ENCODE results near the gene USH1C. TPM values are rescaled to one million over a fixed set of nuclear protein-coding genes. Genes with fewer than 3 reads are reported as not detected.

Gene USH1C
- total RNA-seq, 1 donor from 2014 or later, result 0.24 TPM

DNA sequence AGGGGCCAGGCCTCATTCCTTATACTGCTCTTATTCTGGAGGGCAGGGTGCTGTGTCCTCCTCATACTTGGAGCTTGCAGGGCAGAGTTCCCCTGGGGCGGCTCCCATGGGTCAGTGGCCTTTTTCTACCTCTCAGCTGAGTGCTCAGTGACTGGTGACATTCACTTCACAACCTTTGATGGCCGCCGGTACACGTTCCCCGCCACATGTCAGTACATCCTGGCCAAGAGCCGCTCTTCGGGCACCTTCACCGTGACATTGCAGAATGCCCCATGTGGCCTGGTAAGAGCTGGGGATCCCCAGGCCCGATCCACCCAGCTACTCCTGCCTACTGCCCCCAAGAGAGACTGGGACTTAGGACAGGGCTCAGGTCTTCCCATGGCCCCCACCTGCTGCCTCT, 17.3 kb upstream of the USH1C start:
- Histone ChIP-seq H3K9ac (no peak overlapping the region), H3K4me1 (no peaks in the 10 kb centered on the region), H3K9me3 (ENCODE audit: low read depth) (no peaks in the 10 kb centered on the region), H2AFZ (replicated peaks) (no peak overlapping the region), H3K27me3 (no peaks in the 10 kb centered on the region), H3K4me2 (no peak overlapping the region), H3K79me2 (ENCODE audit: low read depth) (no peaks in the 10 kb centered on the region), H3K4me3 (no peak overlapping the region), H3F3A (ENCODE audit: low read depth) (no peaks in the 10 kb centered on the region), H3K27ac (no peak overlapping the region), H3K36me3 (no peaks in the 10 kb centered on the region), H4K20me1 (ENCODE audit: low read depth) (no peaks in the 10 kb centered on the region)
- Mint-ChIP-seq H3K27ac (no peak overlapping the region), H3K4me3 (no peak overlapping the region), H3K36me3 (no peaks in the 10 kb centered on the region), H3K27me3 (ENCODE audit: insufficient read depth, low read depth) (peaks cover 11% of the 10 kb centered on the region), H3K4me1 (no peaks in the 10 kb centered on the region), H3K9me3 (no peaks in the 10 kb centered on the region)
- TF ChIP-seq EZH2phosphoT487 (IDR thresholded peaks at IDR 0.05) (no peak), EZH2 (IDR thresholded peaks at IDR 0.05) (no peak)
- DNase-seq (ENCODE audit: low spot score), result no peak

DNA sequence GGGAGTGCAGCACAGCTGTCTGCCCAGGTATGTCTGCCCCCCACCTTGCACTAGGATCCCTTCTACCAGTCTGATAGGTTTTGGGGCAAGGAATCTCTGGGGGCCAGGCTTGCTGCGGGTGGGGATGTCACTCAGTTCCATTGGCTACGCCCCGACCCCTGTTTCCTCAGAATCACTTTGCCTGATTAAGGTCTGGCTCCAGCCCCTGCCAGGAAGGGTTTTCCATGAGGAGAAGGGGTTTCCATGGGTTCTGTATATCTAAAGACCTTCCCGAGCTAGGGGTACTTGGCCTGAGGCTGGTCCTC, 16.8 kb upstream of the USH1C start:
- H3K4me1 ChIP-seq, result no peaks in the 10 kb centered on the region
- no peak for TF ChIP-seq EZH2phosphoT487 (IDR thresholded peaks at IDR 0.05)
- no peak for TF ChIP-seq EZH2 (IDR thresholded peaks at IDR 0.05)
- TF ChIP-seq, protein P1, sequence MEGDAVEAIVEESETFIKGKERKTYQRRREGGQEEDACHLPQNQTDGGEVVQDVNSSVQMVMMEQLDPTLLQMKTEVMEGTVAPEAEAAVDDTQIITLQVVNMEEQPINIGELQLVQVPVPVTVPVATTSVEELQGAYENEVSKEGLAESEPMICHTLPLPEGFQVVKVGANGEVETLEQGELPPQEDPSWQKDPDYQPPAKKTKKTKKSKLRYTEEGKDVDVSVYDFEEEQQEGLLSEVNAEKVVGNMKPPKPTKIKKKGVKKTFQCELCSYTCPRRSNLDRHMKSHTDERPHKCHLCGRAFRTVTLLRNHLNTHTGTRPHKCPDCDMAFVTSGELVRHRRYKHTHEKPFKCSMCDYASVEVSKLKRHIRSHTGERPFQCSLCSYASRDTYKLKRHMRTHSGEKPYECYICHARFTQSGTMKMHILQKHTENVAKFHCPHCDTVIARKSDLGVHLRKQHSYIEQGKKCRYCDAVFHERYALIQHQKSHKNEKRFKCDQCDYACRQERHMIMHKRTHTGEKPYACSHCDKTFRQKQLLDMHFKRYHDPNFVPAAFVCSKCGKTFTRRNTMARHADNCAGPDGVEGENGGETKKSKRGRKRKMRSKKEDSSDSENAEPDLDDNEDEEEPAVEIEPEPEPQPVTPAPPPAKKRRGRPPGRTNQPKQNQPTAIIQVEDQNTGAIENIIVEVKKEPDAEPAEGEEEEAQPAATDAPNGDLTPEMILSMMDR (IDR thresholded peaks at IDR 0.05), result no peak
- no peak overlapping the region for H3K9ac ChIP-seq
- Mint-ChIP-seq H3K4me1 (no peaks in the 10 kb centered on the region), H3K9me3 (no peaks in the 10 kb centered on the region), H3K27ac (no peak overlapping the region), H3K27me3 (ENCODE audit: insufficient read depth, low read depth) (peaks cover 14% of the 10 kb centered on the region), H3K36me3 (no peaks in the 10 kb centered on the region), H3K4me3 (no peak overlapping the region)
- no peak overlapping the region for H3K27ac ChIP-seq
- H3K4me3 ChIP-seq, result no peak overlapping the region
- no peaks in the 10 kb centered on the region for H3F3A ChIP-seq (ENCODE audit: low read depth)
- H2AFZ ChIP-seq (replicated peaks), result no peak overlapping the region
- H3K27me3 ChIP-seq, result no peaks in the 10 kb centered on the region
- no peaks in the 10 kb centered on the region for H3K9me3 ChIP-seq (ENCODE audit: low read depth)
- H3K79me2 ChIP-seq (ENCODE audit: low read depth), result no peaks in the 10 kb centered on the region
- no peaks in the 10 kb centered on the region for H4K20me1 ChIP-seq (ENCODE audit: low read depth)
- no peaks in the 10 kb centered on the region for H3K36me3 ChIP-seq
- no peak for DNase-seq (ENCODE audit: low spot score)
- no peak overlapping the region for H3K4me2 ChIP-seq

DNA sequence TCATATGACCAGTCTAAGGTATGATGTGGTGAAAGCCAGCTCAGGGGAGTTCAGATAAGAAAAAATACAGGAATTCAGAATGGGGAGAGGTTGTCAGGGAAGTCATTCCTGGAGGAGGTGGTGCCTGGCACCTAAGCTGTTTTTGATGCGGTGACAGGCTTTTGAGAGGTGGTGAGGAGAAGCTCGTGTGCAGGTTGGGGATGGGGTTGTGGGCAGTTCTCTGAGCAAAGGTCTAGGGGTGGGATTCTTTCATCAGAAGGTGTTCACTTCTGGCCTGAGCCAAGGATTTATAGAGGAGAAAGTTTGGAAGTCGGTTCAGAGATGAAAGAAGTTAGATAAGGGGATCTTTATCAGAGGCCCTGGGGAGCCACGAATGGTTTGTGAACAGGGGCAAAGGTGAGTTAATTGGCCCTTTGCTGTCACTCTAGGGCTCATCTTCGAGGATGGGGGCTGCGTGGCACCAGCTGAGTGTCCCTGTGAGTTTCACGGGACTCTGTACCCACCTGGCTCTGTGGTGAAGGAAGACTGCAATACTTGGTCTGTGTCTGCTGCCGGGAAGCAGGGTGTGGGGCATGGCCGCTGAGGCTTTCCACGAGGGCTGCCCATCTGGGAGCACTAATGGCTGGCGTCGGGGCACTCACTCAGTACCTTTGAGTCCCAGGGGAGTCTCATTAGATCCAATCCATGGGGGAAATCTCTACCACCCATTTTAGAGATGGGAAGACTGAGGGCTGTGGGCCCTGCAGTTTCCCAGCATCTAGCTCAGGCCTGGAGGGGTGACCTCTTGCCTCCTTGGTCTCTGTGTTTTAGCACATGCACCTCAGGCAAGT, 16.3 kb upstream of the USH1C start:
- no peak for TF ChIP-seq EZH2phosphoT487 (IDR thresholded peaks at IDR 0.05)
- TF ChIP-seq, protein P1 (IDR thresholded peaks at IDR 0.05), result no peak
- no peak for TF ChIP-seq EZH2 (IDR thresholded peaks at IDR 0.05)
- Mint-ChIP-seq H3K36me3 (no peaks in the 10 kb centered on the region), H3K4me3 (no peak overlapping the region), H3K27ac (no peak overlapping the region), H3K9me3 (no peaks in the 10 kb centered on the region), H3K4me1 (no peaks in the 10 kb centered on the region), H3K27me3 (ENCODE audit: insufficient read depth, low read depth) (peaks cover 15% of the 10 kb centered on the region)
- Histone ChIP-seq H3K4me2 (no peak overlapping the region), H3K27me3 (no peaks in the 10 kb centered on the region), H3K27ac (no peak overlapping the region), H3K36me3 (no peaks in the 10 kb centered on the region), H3K4me1 (no peaks in the 10 kb centered on the region), H4K20me1 (ENCODE audit: low read depth) (no peaks in the 10 kb centered on the region), H3K9ac (no peak overlapping the region), H3K79me2 (ENCODE audit: low read depth) (no peaks in the 10 kb centered on the region), H3K9me3 (ENCODE audit: low read depth) (no peaks in the 10 kb centered on the region), H3K4me3 (no peak overlapping the region), H3F3A (ENCODE audit: low read depth) (no peaks in the 10 kb centered on the region), H2AFZ (replicated peaks) (no peak overlapping the region)
- DNase-seq (ENCODE audit: low spot score), result no peak

DNA sequence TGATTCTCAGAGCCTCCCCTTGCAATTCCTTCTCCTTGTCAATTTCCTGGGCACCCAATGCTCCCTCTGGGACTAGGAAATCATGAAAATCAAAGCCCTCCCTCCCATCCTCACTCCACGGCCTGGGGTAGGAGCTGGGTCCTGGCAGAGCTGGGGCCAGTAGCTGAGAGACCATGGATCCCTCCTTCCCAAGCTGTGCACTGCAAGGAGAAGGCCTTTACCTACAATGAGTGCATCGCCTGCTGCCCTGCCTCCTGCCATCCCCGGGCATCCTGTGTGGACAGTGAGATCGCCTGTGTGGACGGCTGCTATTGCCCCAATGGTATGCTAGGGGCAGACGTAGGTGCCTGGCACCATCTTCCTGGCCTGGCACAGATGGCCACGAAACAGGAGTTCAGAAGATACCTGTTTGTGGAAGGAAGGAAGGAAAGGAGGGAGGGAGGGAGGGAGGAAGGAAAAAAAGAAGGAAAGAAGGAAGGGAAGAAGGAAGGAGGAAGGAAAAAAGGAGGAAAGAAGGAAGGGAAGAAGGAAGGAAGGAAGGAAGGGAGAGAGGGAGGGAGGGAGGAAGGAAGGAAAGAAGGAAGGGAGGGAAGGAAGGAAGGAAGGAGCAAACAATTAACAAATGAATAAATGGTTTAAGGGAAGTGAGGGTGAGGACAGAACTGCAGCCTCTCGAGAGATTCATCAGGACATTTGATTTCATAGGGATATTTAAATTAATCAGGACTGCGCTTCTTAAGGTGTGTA, 15.3 kb upstream of the USH1C start:
- no peak for DNase-seq (ENCODE audit: low spot score)
- Histone ChIP-seq H2AFZ (replicated peaks) (no peak overlapping the region), H3K9me3 (ENCODE audit: low read depth) (no peaks in the 10 kb centered on the region), H3K4me2 (no peak overlapping the region), H3F3A (ENCODE audit: low read depth) (no peaks in the 10 kb centered on the region), H4K20me1 (ENCODE audit: low read depth) (no peaks in the 10 kb centered on the region), H3K27ac (no peak overlapping the region), H3K9ac (no peak overlapping the region), H3K79me2 (ENCODE audit: low read depth) (no peaks in the 10 kb centered on the region), H3K4me1 (no peaks in the 10 kb centered on the region), H3K36me3 (no peaks in the 10 kb centered on the region), H3K27me3 (no peaks in the 10 kb centered on the region), H3K4me3 (no peak overlapping the region)
- no peak overlapping the region for H3K27ac Mint-ChIP-seq
- no peaks in the 10 kb centered on the region for H3K36me3 Mint-ChIP-seq
- H3K9me3 Mint-ChIP-seq, result no peaks in the 10 kb centered on the region
- peaks cover 15% of the 10 kb centered on the region for H3K27me3 Mint-ChIP-seq (ENCODE audit: insufficient read depth, low read depth)
- TF ChIP-seq, protein P1 (IDR thresholded peaks at IDR 0.05), result no peak
- TF ChIP-seq EZH2phosphoT487 (IDR thresholded peaks at IDR 0.05), result no peak
- TF ChIP-seq EZH2 (IDR thresholded peaks at IDR 0.05), result no peak
- no peak overlapping the region for H3K4me3 Mint-ChIP-seq
- H3K4me1 Mint-ChIP-seq, result no peaks in the 10 kb centered on the region

Measured in neural progenitor cell (in vitro differentiated cells).